K562 (cell line): ENCODE results near the gene GNAL. TPM values are rescaled to one million over a fixed set of nuclear protein-coding genes. Genes with fewer than 3 reads are reported as not detected.

Experiments used
- CEBPB ChIP-seq: fragments of 450-650 bp; IDR thresholded peaks from 2 replicates; pipeline ENCODE4 v1.6.1; 2016; ENCODE audit warnings: missing genetic modification characterization, missing compliant biosample characterization
- CEBPG ChIP-seq, 3 experiments: fragments of 200-800 bp in 1 of 3; sonication (Bioruptor generic) in 1 of 3; sonication (generic) in 1 of 3; formaldehyde crosslinking in 1 of 3; IDR thresholded peaks in 2 of 3; conservative IDR thresholded peaks in 1 of 3; 2 replicates each; pipeline versions ENCODE4 v1.6.1 to v1.8.0; 2016 to 2022; ENCODE audit warnings: missing compliant biosample characterization in 2 of 3, missing genetic modification characterization in 2 of 3, mild to moderate bottlenecking in 1 of 3, missing genetic modification reagents in 1 of 3
- CTCF ChIP-seq, 3 experiments: IDR thresholded peaks in 2 of 3; conservative IDR thresholded peaks in 1 of 3; 2 replicates each; pipeline ENCODE4 v1.5.1; 2011 to 2012; ENCODE audit warnings: low read length in 3 of 3, mild to moderate bottlenecking in 3 of 3, control low read depth in 2 of 3, improper control_type of control experiment in 1 of 3, inconsistent platforms in 1 of 3, low read depth in 1 of 3, mixed read lengths in 1 of 3, moderate library complexity in 1 of 3; ENCODE audit not compliant: insufficient read depth in 2 of 3
- DPF2 ChIP-seq: fragments of 450-650 bp; IDR thresholded peaks from 2 replicates; pipeline ENCODE4 v1.6.1; 2016
- ELF4 ChIP-seq: fragments of 450-650 bp; formaldehyde crosslinking; IDR thresholded peaks from 2 replicates; pipeline ENCODE4 v1.4.0; 2022; ENCODE audit warnings: missing genetic modification characterization
- HNRNPLL ChIP-seq: fragments of 200-400 bp; formaldehyde crosslinking; IDR thresholded peaks from 2 replicates; pipeline ENCODE4 v1.6.1; 2017; ENCODE audit warnings: low read length, low read depth, mild to moderate bottlenecking; ENCODE audit not compliant: poor library complexity, severe bottlenecking
- KDM1A ChIP-seq, 2 experiments: fragments of 450-650 bp; IDR thresholded peaks; 2 replicates each; pipeline ENCODE4 v1.6.1; 2016; ENCODE audit warnings: mild to moderate bottlenecking in 2 of 2
- KDM4B ChIP-seq, 2 experiments: fragments of 450-650 bp in 1 of 2; sonication (generic) in 1 of 2; IDR thresholded peaks; 2 replicates each; pipeline ENCODE4 v1.6.1; 2016 to 2017; ENCODE audit warnings: borderline replicate concordance in 2 of 2, antibody characterized with exemption in 1 of 2, low read depth in 1 of 2, mild to moderate bottlenecking in 1 of 2
- MCM2 ChIP-seq: fragments of 450-650 bp; IDR thresholded peaks from 2 replicates; pipeline ENCODE4 v1.6.1; 2017; ENCODE audit warnings: low read depth, mild to moderate bottlenecking
- MEF2A ChIP-seq: IDR thresholded peaks from 2 replicates; pipeline ENCODE4 v1.6.1; 2011; ENCODE audit warnings: low read depth, mild to moderate bottlenecking, low read length, moderate library complexity; ENCODE audit not compliant: control insufficient read depth
- MEF2D ChIP-seq: conservative IDR thresholded peaks from 2 replicates; pipeline ENCODE4 v1.6.1; 2016; ENCODE audit warnings: low read depth, missing genetic modification characterization, missing compliant biosample characterization
- MYC ChIP-seq, 2 experiments: fragments of 250-450 bp in 1 of 2; sonication (Bioruptor Pico) in 1 of 2; IDR thresholded peaks; 2 replicates each; pipeline versions ENCODE4 v1.5.1 to v1.6.1; 2012 to 2021; ENCODE audit warnings: low read depth in 2 of 2, borderline replicate concordance in 1 of 2, improper control_type of control experiment in 1 of 2, low read length in 1 of 2, mild to moderate bottlenecking in 1 of 2, moderate library complexity in 1 of 2
- POLR2AphosphoS5 ChIP-seq: IDR thresholded peaks from 2 replicates; pipeline ENCODE4 v1.6.1; 2011; ENCODE audit warnings: mild to moderate bottlenecking, low read depth, low read length, moderate library complexity; ENCODE audit not compliant: control insufficient read depth, insufficient read depth
- SNIP1 ChIP-seq: fragments of 450-650 bp; IDR thresholded peaks from 2 replicates; pipeline ENCODE4 v1.7.1; 2017; ENCODE audit warnings: low read depth, mild to moderate bottlenecking
- TCFL5 ChIP-seq: fragments of 250-450 bp; sonication (Bioruptor Pico); conservative IDR thresholded peaks from 2 replicates; pipeline ENCODE4 v1.6.1; 2021; ENCODE audit warnings: mild to moderate bottlenecking, moderate library complexity, matching md5 sums
- TFAP4 ChIP-seq: sonication (generic); formaldehyde crosslinking; IDR thresholded peaks from 2 replicates; pipeline ENCODE4 v1.8.0; 2022; ENCODE audit warnings: missing genetic modification reagents, mild to moderate bottlenecking, moderate library complexity, borderline replicate concordance
- TFE3 ChIP-seq: fragments of 450-650 bp; formaldehyde crosslinking; IDR thresholded peaks from 2 replicates; pipeline ENCODE4 v1.4.0; 2020; ENCODE audit warnings: mild to moderate bottlenecking, mixed read lengths
- TGIF2 ChIP-seq: sonication (generic); formaldehyde crosslinking; IDR thresholded peaks from 2 replicates; pipeline ENCODE4 v1.8.1; 2022; ENCODE audit warnings: mild to moderate bottlenecking, missing genetic modification reagents, moderate library complexity
- THRB ChIP-seq: fragments of 450-650 bp; formaldehyde crosslinking; conservative IDR thresholded peaks from 2 replicates; pipeline ENCODE4 v1.4.0; 2022; ENCODE audit warnings: mild to moderate bottlenecking, missing genetic modification characterization
- ZNF134 ChIP-seq: fragments of 250-450 bp; sonication (Bioruptor Pico); conservative IDR thresholded peaks from 2 replicates; pipeline ENCODE4 v1.4.0; 2020
- ZNF274 ChIP-seq: IDR thresholded peaks from 2 replicates; pipeline ENCODE4 v1.6.1; 2011; ENCODE audit warnings: low read depth, mild to moderate bottlenecking, low read length, moderate library complexity, borderline replicate concordance
- ZNF324 ChIP-seq: fragments of 250-450 bp; sonication (Bioruptor Pico); IDR thresholded peaks from 2 replicates; pipeline ENCODE4 v1.4.0; 2020; ENCODE audit warnings: mild to moderate bottlenecking
- polyA plus RNA-seq, 8 experiments: library from polyadenylated mRNA; depleted of rRNA in 4 of 8; stranded (reverse) in 5 of 8; unstranded in 3 of 8; fragments of >200 nt; fragmentation: Nextera tagmentation in 2 of 8; fragmentation: Illumina TruSeq in 1 of 8; extraction: Ambion mirVana in 2 of 8; extraction: Trizol in 1 of 8; gene quantifications; 2 replicates each; pipeline versions ENCODE4 v1.2.1 to v1.2.3, GENCODE V29; 2011 to 2014; ENCODE audit warnings: inconsistent platforms in 1 of 8, missing spikeins in 1 of 8
- total RNA-seq, 7 experiments: library from RNA; depleted of rRNA in 6 of 7; stranded (reverse); fragments of >200 nt in 6 of 7; fragmentation: Illumina TruSeq in 2 of 7; extraction: Trizol in 2 of 7; gene quantifications; 2 replicates each; pipeline versions ENCODE4 v1.2.1 to v1.2.3, GENCODE V29; 2011 to 2021; ENCODE audit warnings: low replicate concordance in 1 of 7

Gene GNAL
- total and polyA plus RNA-seq, 9 of the 15 experiments (the other 6 are each of a cell fraction or from before 2014, with no cell fraction given), result under 0.01 to 0.10 (median 0.01) TPM; not detected in 5

- TF ChIP-seq CEBPG (CRISPR knock-in tag; IDR thresholded peaks at IDR 0.05) (no peak), CEBPG (tag; conservative IDR thresholded peaks at IDR 0.05 in 1 of 2, IDR thresholded peaks at IDR 0.05 in 1 of 2) (no peak), TGIF2 (no peak), TFAP4 (CRISPR knock-in tag) (no peak), MEF2D (tag) (peak; percentile 98), MYC (IDR thresholded peaks at IDR 0.05; ENCODE audit: low read depth, low read length) (0 out of 2 replicates have a peak, but pooled peaks have one; percentile 41), MYC (CRISPR knock-in tag; IDR thresholded peaks at IDR 0.05; ENCODE audit: borderline replicate concordance, low read depth) (no peak), POLR2AphosphoS5 (peak; percentile 83), TFE3 (no peak), TCFL5 (no peak), ZNF274 (no peak), KDM1A (IDR thresholded peaks at IDR 0.05) (peak; percentile 98 to 99), CTCF (IDR thresholded peaks at IDR 0.05 in 2 of 3, conservative IDR thresholded peaks at IDR 0.05 in 1 of 3; ENCODE audit: insufficient read depth in 2 of 3, low read depth in 1 of 3, low read length in 3 of 3) (no peak), HNRNPLL (no peak), KDM4B (IDR thresholded peaks at IDR 0.05; ENCODE audit: borderline replicate concordance in 2 of 2, low read depth in 1 of 2) (no peak), ZNF134 (no peak), DPF2 (peak; percentile 95), ELF4 (CRISPR knock-in tag) (peak; percentile 91), ZNF324 (CRISPR knock-in tag) (no peak), MEF2A (peak; percentile 78), THRB (CRISPR knock-in tag) (no peak), CEBPB (tag) (no peak), SNIP1 (peak; percentile 32; the same call in 1 of the 2 replicates), MCM2 (no peak)
These were observed 236.9 kb downstream of the GNAL start (continued) for GRCh38 chr18:11925800-11926481.
